GM12878 (cell line): Measurements from ENCODE around the gene ATRNL1.

Source experiments
- TF ChIP-seq, protein P1 (sequence below), 3 experiments: IDR thresholded peaks in 2 of 3; conservative IDR thresholded peaks in 1 of 3; 2 replicates each; pipeline ENCODE4 v1.5.1; 2011; ENCODE audit warnings: low read depth in 3 of 3, low read length in 3 of 3, mild to moderate bottlenecking in 3 of 3, control low read depth in 2 of 3, moderate library complexity in 2 of 3, inconsistent platforms in 1 of 3, mixed read lengths in 1 of 3; ENCODE audit not compliant: control insufficient read depth in 2 of 3, insufficient read depth in 1 of 3; ENCODE audit errors: extremely low read depth in 1 of 3
- TF ChIP-seq, protein P2 (sequence below): IDR thresholded peaks from 2 replicates; pipeline ENCODE4 v1.6.1; 2012; ENCODE audit warnings: mild to moderate bottlenecking, low read depth, low read length

- TF ChIP-seq, protein P1, sequence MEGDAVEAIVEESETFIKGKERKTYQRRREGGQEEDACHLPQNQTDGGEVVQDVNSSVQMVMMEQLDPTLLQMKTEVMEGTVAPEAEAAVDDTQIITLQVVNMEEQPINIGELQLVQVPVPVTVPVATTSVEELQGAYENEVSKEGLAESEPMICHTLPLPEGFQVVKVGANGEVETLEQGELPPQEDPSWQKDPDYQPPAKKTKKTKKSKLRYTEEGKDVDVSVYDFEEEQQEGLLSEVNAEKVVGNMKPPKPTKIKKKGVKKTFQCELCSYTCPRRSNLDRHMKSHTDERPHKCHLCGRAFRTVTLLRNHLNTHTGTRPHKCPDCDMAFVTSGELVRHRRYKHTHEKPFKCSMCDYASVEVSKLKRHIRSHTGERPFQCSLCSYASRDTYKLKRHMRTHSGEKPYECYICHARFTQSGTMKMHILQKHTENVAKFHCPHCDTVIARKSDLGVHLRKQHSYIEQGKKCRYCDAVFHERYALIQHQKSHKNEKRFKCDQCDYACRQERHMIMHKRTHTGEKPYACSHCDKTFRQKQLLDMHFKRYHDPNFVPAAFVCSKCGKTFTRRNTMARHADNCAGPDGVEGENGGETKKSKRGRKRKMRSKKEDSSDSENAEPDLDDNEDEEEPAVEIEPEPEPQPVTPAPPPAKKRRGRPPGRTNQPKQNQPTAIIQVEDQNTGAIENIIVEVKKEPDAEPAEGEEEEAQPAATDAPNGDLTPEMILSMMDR (IDR thresholded peaks at IDR 0.05 in 2 of 3, conservative IDR thresholded peaks at IDR 0.05 in 1 of 3; ENCODE audit: control insufficient read depth in 2 of 3, extremely low read depth in 1 of 3, insufficient read depth in 1 of 3, low read depth in 3 of 3, low read length in 3 of 3) = 0 out of 6 replicates have a peak, but pooled peaks of 1 of the 3 experiments have one; percentile 2
- TF ChIP-seq, protein P2, sequence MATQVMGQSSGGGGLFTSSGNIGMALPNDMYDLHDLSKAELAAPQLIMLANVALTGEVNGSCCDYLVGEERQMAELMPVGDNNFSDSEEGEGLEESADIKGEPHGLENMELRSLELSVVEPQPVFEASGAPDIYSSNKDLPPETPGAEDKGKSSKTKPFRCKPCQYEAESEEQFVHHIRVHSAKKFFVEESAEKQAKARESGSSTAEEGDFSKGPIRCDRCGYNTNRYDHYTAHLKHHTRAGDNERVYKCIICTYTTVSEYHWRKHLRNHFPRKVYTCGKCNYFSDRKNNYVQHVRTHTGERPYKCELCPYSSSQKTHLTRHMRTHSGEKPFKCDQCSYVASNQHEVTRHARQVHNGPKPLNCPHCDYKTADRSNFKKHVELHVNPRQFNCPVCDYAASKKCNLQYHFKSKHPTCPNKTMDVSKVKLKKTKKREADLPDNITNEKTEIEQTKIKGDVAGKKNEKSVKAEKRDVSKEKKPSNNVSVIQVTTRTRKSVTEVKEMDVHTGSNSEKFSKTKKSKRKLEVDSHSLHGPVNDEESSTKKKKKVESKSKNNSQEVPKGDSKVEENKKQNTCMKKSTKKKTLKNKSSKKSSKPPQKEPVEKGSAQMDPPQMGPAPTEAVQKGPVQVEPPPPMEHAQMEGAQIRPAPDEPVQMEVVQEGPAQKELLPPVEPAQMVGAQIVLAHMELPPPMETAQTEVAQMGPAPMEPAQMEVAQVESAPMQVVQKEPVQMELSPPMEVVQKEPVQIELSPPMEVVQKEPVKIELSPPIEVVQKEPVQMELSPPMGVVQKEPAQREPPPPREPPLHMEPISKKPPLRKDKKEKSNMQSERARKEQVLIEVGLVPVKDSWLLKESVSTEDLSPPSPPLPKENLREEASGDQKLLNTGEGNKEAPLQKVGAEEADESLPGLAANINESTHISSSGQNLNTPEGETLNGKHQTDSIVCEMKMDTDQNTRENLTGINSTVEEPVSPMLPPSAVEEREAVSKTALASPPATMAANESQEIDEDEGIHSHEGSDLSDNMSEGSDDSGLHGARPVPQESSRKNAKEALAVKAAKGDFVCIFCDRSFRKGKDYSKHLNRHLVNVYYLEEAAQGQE = no peak
These were observed 727 bp downstream of the ATRNL1 start for GRCh38 chr10:115093776-115094408.
